Mesendoderm (in vitro differentiated cells): ENCODE measurements around the gene CAST. TPM values are rescaled to one million over a fixed set of nuclear protein-coding genes. Genes with fewer than 3 reads are reported as not detected.
A peak's percentile ranks its signal among the peaks of the same experiment; 100 is the strongest.
"Not testable (repeated sequence)": the region's sequence is repeated elsewhere in the genome, so short reads cannot be mapped to it uniquely, and the experiment has no call there.

Experiments
- DNase-seq: peaks from one replicate; pipeline ENCODE4 v3.0.0; 2013
- H2AK5ac ChIP-seq: 2 replicates; pipeline ENCODE4 v1.6.1; 2013; ENCODE audit warnings: low read length, inconsistent platforms
- H2BK120ac ChIP-seq: 2 replicates; pipeline ENCODE4 v1.6.1; 2013; ENCODE audit warnings: low read depth, mild to moderate bottlenecking, low read length, moderate library complexity, mixed read lengths
- H2BK15ac ChIP-seq: replicated peaks from 2 replicates; pipeline ENCODE4 v1.6.1; 2013; ENCODE audit warnings: low read depth, mild to moderate bottlenecking, moderate library complexity
- H2BK5ac ChIP-seq: 2 replicates; pipeline ENCODE4 v1.6.1; 2013; ENCODE audit warnings: low read length, inconsistent platforms
- H3K18ac ChIP-seq: 2 replicates; pipeline ENCODE4 v1.6.1; 2013; ENCODE audit warnings: mild to moderate bottlenecking, low read length, mixed read lengths
- H3K23ac ChIP-seq: one replicate; pipeline ENCODE4 v1.6.1; 2013; ENCODE audit warnings: low read length
- H3K27ac ChIP-seq: 2 replicates; pipeline ENCODE4 v1.5.1; 2013; ENCODE audit warnings: low read depth, mild to moderate bottlenecking, inconsistent platforms, low read length, moderate library complexity
- H3K27me3 ChIP-seq: 2 replicates; pipeline ENCODE4 v1.6.1; 2013; ENCODE audit warnings: low read length, control low read depth, mild to moderate bottlenecking, inconsistent platforms; ENCODE audit not compliant: insufficient read depth, poor library complexity
- H3K36me3 ChIP-seq: 2 replicates; pipeline ENCODE4 v1.6.1; 2013; ENCODE audit warnings: low read length, inconsistent platforms; ENCODE audit not compliant: control insufficient read depth, insufficient read depth
- H3K4ac ChIP-seq: one replicate; pipeline ENCODE4 v1.6.1; 2013; ENCODE audit warnings: low read depth, mild to moderate bottlenecking, low read length, moderate library complexity
- H3K4me1 ChIP-seq: 2 replicates; pipeline ENCODE4 v1.6.1; 2013; ENCODE audit warnings: low read depth, low read length, inconsistent platforms; ENCODE audit not compliant: control insufficient read depth
- H3K4me2 ChIP-seq: 2 replicates; pipeline ENCODE4 v1.6.1; 2013; ENCODE audit warnings: low read length
- H3K4me3 ChIP-seq: 2 replicates; pipeline ENCODE4 v1.5.1; 2013; ENCODE audit warnings: mild to moderate bottlenecking, low read length
- H3K56ac ChIP-seq: one replicate; pipeline ENCODE4 v1.6.1; 2013; ENCODE audit warnings: low read length
- H3K79me1 ChIP-seq: 2 replicates; pipeline ENCODE4 v1.6.1; 2013; ENCODE audit warnings: low read length, inconsistent platforms
- H3K79me2 ChIP-seq: 2 replicates; pipeline ENCODE4 v1.6.1; 2013; ENCODE audit warnings: mild to moderate bottlenecking, low read length; ENCODE audit not compliant: control insufficient read depth, insufficient read depth
- H3K9ac ChIP-seq: 2 replicates; pipeline ENCODE4 v1.6.1; 2013; ENCODE audit warnings: low read length, inconsistent platforms
- H4K5ac ChIP-seq: one replicate; pipeline ENCODE4 v1.6.1; 2013; ENCODE audit warnings: low read length
- H4K8ac ChIP-seq: one replicate; pipeline ENCODE4 v1.6.1; 2013; ENCODE audit warnings: low read depth, mild to moderate bottlenecking, control low read depth, low read length, moderate library complexity
- WGBS: extraction: QIAGEN DNeasy Blood & Tissue Kit; methylation state at CpG from one replicate; pipeline ENCODE4 v1.1.7; 2013; ENCODE audit warnings: low lambda C conversion rate, missing lambda C conversion rate; ENCODE audit not compliant: insufficient coverage; ENCODE audit errors: extremely low coverage; 5-methylcytosine and 5-hydroxymethylcytosine counted together
- polyA plus RNA-seq, 2 experiments: library from polyadenylated mRNA; stranded (reverse); fragments of 200-250 nt; gene quantifications; one replicate each; pipeline ENCODE4 v1.2.3, GENCODE V29; 2013

Gene CAST
- 22.7 TPM for polyA plus RNA-seq (2013, experiment 1 of 2)
- polyA plus RNA-seq (2013, experiment 2 of 2) = 25.6 TPM

- no peaks in the 10 kb centered on the region for H3K36me3 ChIP-seq
- H2BK5ac ChIP-seq = no peak within 1 kb of the TSS
- H3K4me2 ChIP-seq = peak within 1 kb of the TSS; percentile 95
- H3K27me3 ChIP-seq = peaks cover 10% of the 10 kb centered on the region
- no peak within 1 kb of the TSS for H2BK120ac ChIP-seq
- H2AK5ac ChIP-seq = no peak within 1 kb of the TSS
- peak within 1 kb of the TSS; percentile 67 for H3K56ac ChIP-seq
- no peak within 1 kb of the TSS for H3K23ac ChIP-seq
- peak within 1 kb of the TSS; percentile 40 for H3K9ac ChIP-seq
- WGBS = no CpG with 5 or more reads among the region's 75 CpGs
- no peak within 1 kb of the TSS for H3K4ac ChIP-seq
- peak; percentile 86 for DNase-seq
- H3K27ac ChIP-seq = no peak within 1 kb of the TSS
- peak within 1 kb of the TSS; percentile 67 for H3K4me3 ChIP-seq
- no peaks in the 10 kb centered on the region for H3K4me1 ChIP-seq
- H4K5ac ChIP-seq = no peak within 1 kb of the TSS
- H3K79me2 ChIP-seq = no peaks in the 10 kb centered on the region
- no peaks in the 10 kb centered on the region for H3K79me1 ChIP-seq
- no peak within 1 kb of the TSS for H4K8ac ChIP-seq
- no peak within 1 kb of the TSS for H2BK15ac ChIP-seq
- H3K18ac ChIP-seq = no peak within 1 kb of the TSS
These were observed at the start of gene CAST for GRCh38 chr5:96661855-96662724. Gene CAST, plus strand, starts transcription at chr5:96662376. Its CDS starts 47 bp downstream, at chr5:96662423.

- Histone ChIP-seq H2BK120ac (no peak overlapping the region), H3K4ac (no peak overlapping the region), H2BK5ac (no peak overlapping the region), H4K5ac (no peak overlapping the region), H3K4me1 (no peaks in the 10 kb centered on the region), H4K8ac (no peak overlapping the region), H2BK15ac (no peak overlapping the region), H3K27me3 (no peaks in the 10 kb centered on the region), H3K79me1 (no peaks in the 10 kb centered on the region), H3K9ac (no peak overlapping the region), H2AK5ac (no peak overlapping the region), H3K23ac (no peak overlapping the region), H3K56ac (no peak overlapping the region), H3K4me3 (no peak overlapping the region), H3K36me3 (no peaks in the 10 kb centered on the region), H3K79me2 (no peaks in the 10 kb centered on the region), H3K18ac (no peak overlapping the region), H3K4me2 (no peak overlapping the region), H3K27ac (no peak overlapping the region)
- WGBS = no CpG with 5 or more reads among the region's 6 CpGs
- DNase-seq = peak; percentile 77
These were observed 48.0 kb upstream of the CAST start for GRCh38 chr5:96614110-96614691.

GRCh38 chr5:96615223-96615622 lies 47.0 kb upstream of the CAST start:
- H3K4me1 ChIP-seq = no peaks in the 10 kb centered on the region
- no peak overlapping the region for H2BK5ac ChIP-seq
- H2BK120ac ChIP-seq = no peak overlapping the region
- H3K23ac ChIP-seq = no peak overlapping the region
- no peak overlapping the region for H3K4me2 ChIP-seq
- H3K79me2 ChIP-seq = no peaks in the 10 kb centered on the region
- no peak overlapping the region for H3K4ac ChIP-seq
- H4K5ac ChIP-seq = no peak overlapping the region
- H3K36me3 ChIP-seq = no peaks in the 10 kb centered on the region
- no peaks in the 10 kb centered on the region for H3K79me1 ChIP-seq
- no peaks in the 10 kb centered on the region for H3K27me3 ChIP-seq
- H3K18ac ChIP-seq = no peak overlapping the region
- H4K8ac ChIP-seq = no peak overlapping the region
- H3K4me3 ChIP-seq = no peak overlapping the region
- no peak overlapping the region for H3K27ac ChIP-seq
- no peak overlapping the region for H3K56ac ChIP-seq
- H3K9ac ChIP-seq = no peak overlapping the region
- H2AK5ac ChIP-seq = no peak overlapping the region
- DNase-seq = no peak
- H2BK15ac ChIP-seq = no peak overlapping the region
- no CpG with 5 or more reads among the region's 3 CpGs for WGBS

- Histone ChIP-seq H3K27ac (no peak overlapping the region), H4K8ac (no peak overlapping the region), H3K4me3 (no peak overlapping the region), H3K36me3 (no peaks in the 10 kb centered on the region), H3K79me2 (no peaks in the 10 kb centered on the region), H3K79me1 (no peaks in the 10 kb centered on the region), H2BK120ac (no peak overlapping the region), H3K4me2 (no peak overlapping the region), H3K23ac (no peak overlapping the region), H2BK5ac (no peak overlapping the region), H2BK15ac (no peak overlapping the region), H3K27me3 (no peaks in the 10 kb centered on the region), H3K56ac (no peak overlapping the region), H3K4me1 (no peaks in the 10 kb centered on the region), H4K5ac (no peak overlapping the region), H3K4ac (no peak overlapping the region), H3K18ac (no peak overlapping the region), H2AK5ac (no peak overlapping the region), H3K9ac (no peak overlapping the region)
- WGBS = no CpG with 5 or more reads among the region's 3 CpGs
- no peak for DNase-seq
These were observed 45.4 kb upstream of the CAST start for GRCh38 chr5:96616801-96617200.

- no CpG with 5 or more reads among the region's 30 CpGs for WGBS
- H3K23ac ChIP-seq = not testable (repeated sequence)
These were observed 43.7 kb upstream of the CAST start for GRCh38 chr5:96618311-96619016.

More at GRCh38 chr5:96618311-96619016, 43.7 kb upstream of the CAST start:
- H3K27ac ChIP-seq, H3K4me2 ChIP-seq, H3K79me2 ChIP-seq, H2AK5ac ChIP-seq, H2BK120ac ChIP-seq, H3K4me1 ChIP-seq, H3K18ac ChIP-seq, H3K9ac ChIP-seq, H3K79me1 ChIP-seq, H2BK15ac ChIP-seq, H4K8ac ChIP-seq, H2BK5ac ChIP-seq, H3K36me3 ChIP-seq, H4K5ac ChIP-seq, H3K4me3 ChIP-seq, H3K27me3 ChIP-seq, H3K56ac ChIP-seq, DNase-seq, H3K4ac ChIP-seq: not testable (repeated sequence)
